GM06990 (cell line): Measurements from ENCODE around the gene SNAPIN.
A peak's percentile ranks its signal among the peaks of the same experiment; 100 is the strongest.

ENCODE experiments used
- DNase-seq: peaks from one replicate; pipeline ENCODE4 v3.0.0-alpha.2; 2011; ENCODE audit not compliant: insufficient read length; ENCODE audit errors: extremely low read depth
- H3K27me3 ChIP-seq: replicated peaks from 2 replicates; pipeline ENCODE4 v1.6.0; 2011; ENCODE audit warnings: low read length; ENCODE audit not compliant: control insufficient read depth, insufficient read depth
- H3K36me3 ChIP-seq: 2 replicates; pipeline ENCODE4 v1.5.1; 2011; ENCODE audit warnings: low read length; ENCODE audit not compliant: control insufficient read depth, insufficient read depth
- H3K4me3 ChIP-seq: replicated peaks from 2 replicates; pipeline ENCODE4 v1.5.1; 2011; ENCODE audit warnings: low read depth, mild to moderate bottlenecking, control low read depth, low read length
- TF ChIP-seq, protein P1 (sequence below): IDR thresholded peaks from 2 replicates; pipeline ENCODE4 v1.5.1; 2011; ENCODE audit warnings: low read length, control low read depth, mild to moderate bottlenecking, inconsistent platforms; ENCODE audit not compliant: insufficient read depth, poor library complexity, severe bottlenecking

SNAPIN gene

DNA sequence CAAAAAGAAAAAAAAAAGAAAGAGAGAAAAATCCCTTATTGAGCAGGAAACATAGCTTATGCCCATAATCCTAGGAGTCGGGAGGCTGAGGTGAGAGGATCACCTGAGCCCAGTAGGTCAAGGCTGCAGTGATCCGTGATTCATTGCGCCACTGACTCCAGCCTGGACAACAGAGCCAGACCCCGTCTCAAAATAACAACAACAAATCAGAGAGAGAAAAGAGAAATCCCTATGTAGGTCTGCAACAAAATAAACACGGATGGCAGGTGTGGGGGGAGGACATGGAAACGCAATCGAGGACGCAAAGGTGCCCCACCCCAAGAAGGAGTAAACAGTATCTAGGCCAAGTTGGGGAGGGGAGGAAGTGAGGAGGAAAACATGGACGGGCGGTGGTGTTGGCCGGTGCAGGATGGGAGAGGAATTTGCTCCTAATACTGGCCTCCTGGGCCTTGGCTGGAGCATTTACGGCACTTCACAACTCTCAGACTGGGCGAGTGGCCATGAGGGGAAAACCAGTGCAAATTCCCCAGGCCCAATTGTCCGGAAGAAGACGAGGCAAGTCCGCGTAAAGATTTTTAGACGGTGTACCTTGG lies 25.2 kb upstream of the SNAPIN start:
- Histone ChIP-seq H3K36me3 (peaks cover 11% of the 10 kb centered on the region), H3K27me3 (no peaks in the 10 kb centered on the region), H3K4me3 (peak overlapping the region; percentile 99)
- DNase-seq = no peak
- TF ChIP-seq, protein P1, sequence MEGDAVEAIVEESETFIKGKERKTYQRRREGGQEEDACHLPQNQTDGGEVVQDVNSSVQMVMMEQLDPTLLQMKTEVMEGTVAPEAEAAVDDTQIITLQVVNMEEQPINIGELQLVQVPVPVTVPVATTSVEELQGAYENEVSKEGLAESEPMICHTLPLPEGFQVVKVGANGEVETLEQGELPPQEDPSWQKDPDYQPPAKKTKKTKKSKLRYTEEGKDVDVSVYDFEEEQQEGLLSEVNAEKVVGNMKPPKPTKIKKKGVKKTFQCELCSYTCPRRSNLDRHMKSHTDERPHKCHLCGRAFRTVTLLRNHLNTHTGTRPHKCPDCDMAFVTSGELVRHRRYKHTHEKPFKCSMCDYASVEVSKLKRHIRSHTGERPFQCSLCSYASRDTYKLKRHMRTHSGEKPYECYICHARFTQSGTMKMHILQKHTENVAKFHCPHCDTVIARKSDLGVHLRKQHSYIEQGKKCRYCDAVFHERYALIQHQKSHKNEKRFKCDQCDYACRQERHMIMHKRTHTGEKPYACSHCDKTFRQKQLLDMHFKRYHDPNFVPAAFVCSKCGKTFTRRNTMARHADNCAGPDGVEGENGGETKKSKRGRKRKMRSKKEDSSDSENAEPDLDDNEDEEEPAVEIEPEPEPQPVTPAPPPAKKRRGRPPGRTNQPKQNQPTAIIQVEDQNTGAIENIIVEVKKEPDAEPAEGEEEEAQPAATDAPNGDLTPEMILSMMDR = no peak

DNA sequence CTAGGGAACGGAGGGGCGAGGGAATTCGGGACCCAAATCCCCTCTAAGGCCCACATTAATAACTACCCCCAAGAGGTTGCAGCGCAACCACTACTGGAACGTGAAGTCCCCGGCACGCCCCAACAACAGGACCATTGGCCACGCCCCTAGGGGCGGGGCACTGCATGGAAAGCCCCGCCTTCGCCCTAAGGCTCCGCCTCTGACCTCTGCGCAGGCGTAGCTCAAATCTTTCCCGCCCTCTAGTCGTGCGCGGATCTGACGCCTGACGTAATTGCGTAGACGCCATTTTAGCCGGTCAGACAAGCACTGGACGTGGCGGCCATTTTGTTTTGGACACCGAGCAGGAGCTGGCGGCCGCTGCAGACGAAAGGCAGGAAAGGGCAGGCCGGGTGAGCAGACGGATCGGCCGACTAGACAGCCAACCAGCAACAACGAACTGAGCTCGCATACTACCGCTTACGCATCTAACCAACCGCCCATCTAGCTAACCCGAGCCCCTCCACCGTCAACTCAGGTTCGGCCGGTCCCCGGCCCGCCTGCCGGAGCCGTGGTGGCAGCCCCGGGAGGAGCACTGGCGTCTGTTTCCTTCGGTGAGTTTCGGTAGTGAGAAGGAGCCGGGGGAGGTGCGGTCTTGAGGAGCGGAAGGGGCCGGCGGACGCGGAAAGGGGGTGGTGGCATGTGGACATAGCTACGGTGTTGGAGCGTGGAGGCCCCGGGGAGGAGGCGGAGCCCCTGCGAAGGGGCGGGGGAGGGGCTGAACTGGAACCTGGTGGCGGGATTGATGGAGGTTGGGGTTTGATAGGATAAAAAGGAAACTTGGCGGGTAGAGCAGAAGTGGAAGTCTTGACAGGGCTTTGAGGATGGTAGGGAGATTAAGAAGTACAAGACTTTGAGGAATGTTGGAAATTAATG lies 24.5 kb upstream of the SNAPIN start, which contains the start of gene CHTOP:
CHTOP (plus strand) TSS at position 313 of the 912 bp plus-strand sequence. CDS start 2,523 bp downstream, outside the sequence.
- TF ChIP-seq, protein P1 = no peak
- Histone ChIP-seq H3K36me3 (peaks cover 12% of the 10 kb centered on the region), H3K27me3 (no peaks in the 10 kb centered on the region), H3K4me3 (peak within 1 kb of the TSS; percentile 99)
- peak; percentile 99 for DNase-seq

DNA sequence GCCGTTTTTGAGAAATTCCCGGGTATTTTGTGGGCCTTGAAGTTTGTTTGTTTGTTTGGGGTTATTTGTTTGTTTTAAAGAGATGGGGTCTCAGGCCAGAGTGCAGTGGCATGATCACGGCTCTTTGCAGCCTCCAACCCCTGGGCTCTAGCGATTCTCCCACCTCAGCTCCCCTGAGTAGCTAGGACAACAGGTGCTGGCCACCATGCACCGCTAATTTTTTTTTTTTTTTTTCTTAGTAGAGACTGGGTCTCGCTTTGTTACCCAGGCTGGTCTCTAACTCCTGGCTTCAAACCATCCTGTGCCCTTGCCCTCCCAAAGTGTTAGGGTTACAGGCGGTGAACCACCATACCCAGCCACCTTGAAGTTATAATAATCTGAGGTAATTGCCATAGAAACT lies 22.6 kb upstream of the SNAPIN start:
- no peaks in the 10 kb centered on the region for H3K27me3 ChIP-seq
- H3K4me3 ChIP-seq = peak overlapping the region; percentile 99; the same call in 1 of the 2 replicates
- TF ChIP-seq, protein P1 = no peak
- H3K36me3 ChIP-seq = peaks cover 20% of the 10 kb centered on the region
- no peak for DNase-seq

DNA sequence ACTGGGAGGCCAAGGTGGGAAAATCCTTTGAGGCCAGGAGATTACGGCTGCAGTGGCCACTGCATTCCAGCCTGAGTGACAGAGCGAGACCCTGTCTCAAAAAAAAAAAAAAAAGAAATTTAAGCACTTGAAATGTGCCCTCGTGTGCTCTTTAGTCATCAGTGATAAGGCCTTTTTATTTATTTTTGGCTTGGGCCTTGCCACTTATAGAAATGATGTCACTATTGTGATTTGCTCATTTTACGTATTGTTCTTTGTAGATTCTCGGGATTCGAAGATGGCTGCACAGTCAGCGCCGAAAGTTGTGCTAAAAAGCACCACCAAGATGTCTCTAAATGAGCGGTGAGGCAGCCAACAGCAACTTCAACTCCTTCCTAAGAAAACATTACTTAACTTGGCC lies 22.2 kb upstream of the SNAPIN start:
- no peaks in the 10 kb centered on the region for H3K27me3 ChIP-seq
- DNase-seq = no peak
- peaks cover 22% of the 10 kb centered on the region for H3K36me3 ChIP-seq
- TF ChIP-seq, protein P1 = no peak
- H3K4me3 ChIP-seq = no peak overlapping the region

DNA sequence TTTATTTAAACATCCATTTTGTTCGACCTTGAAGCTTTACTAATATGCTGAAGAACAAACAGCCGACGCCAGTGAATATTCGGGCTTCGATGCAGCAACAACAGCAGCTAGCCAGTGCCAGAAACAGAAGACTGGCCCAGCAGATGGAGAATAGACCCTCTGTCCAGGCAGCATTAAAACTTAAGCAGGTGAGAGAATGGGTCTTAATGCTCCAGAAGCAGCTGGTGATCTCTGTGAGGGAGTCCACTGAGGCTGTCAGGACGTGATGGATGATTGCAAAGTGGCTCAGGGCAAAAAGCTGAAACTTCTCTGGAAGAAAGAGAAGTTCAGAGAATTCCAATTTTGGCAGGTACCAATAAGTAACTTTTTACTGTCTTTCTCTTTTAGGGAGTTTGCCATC lies 20.2 kb upstream of the SNAPIN start:
- Histone ChIP-seq H3K36me3 (peaks cover 31% of the 10 kb centered on the region), H3K27me3 (no peaks in the 10 kb centered on the region), H3K4me3 (no peak overlapping the region)
- TF ChIP-seq, protein P1 = no peak
- no peak for DNase-seq
